Ishikawa (cell line): ENCODE data around the gene MYH6.

Source experiments
- CEBPB ChIP-seq: IDR thresholded peaks from 2 replicates; pipeline ENCODE4 v1.6.1; 2012
- CREB1 ChIP-seq: IDR thresholded peaks from 2 replicates; pipeline ENCODE4 v1.6.1; 2012; ENCODE audit warnings: low read depth
- EGR1 ChIP-seq: IDR thresholded peaks from 2 replicates; pipeline ENCODE4 v1.6.1; 2012
- EP300 ChIP-seq: IDR thresholded peaks from 2 replicates; pipeline ENCODE4 v1.6.1; 2012; ENCODE audit warnings: borderline replicate concordance
- FOXM1 ChIP-seq: IDR thresholded peaks from 2 replicates; pipeline ENCODE4 v1.6.1; 2012; ENCODE audit warnings: low read depth, borderline replicate concordance
- MAX ChIP-seq: IDR thresholded peaks from 2 replicates; pipeline ENCODE4 v1.6.1; 2012
- NFIC ChIP-seq: IDR thresholded peaks from 2 replicates; pipeline ENCODE4 v1.6.1; 2012
- RAD21 ChIP-seq: IDR thresholded peaks from 2 replicates; pipeline ENCODE4 v1.6.1; 2012; ENCODE audit warnings: low read depth
- TAF1 ChIP-seq: IDR thresholded peaks from 2 replicates; pipeline ENCODE4 v1.6.1; 2012; ENCODE audit warnings: low read depth, mild to moderate bottlenecking
- TCF12 ChIP-seq: IDR thresholded peaks from 2 replicates; pipeline ENCODE4 v1.6.1; 2012; ENCODE audit warnings: low read depth
- TEAD4 ChIP-seq: IDR thresholded peaks from 2 replicates; pipeline ENCODE4 v1.6.1; 2012
- USF1 ChIP-seq: IDR thresholded peaks from 2 replicates; pipeline ENCODE4 v1.6.1; 2012
- YY1 ChIP-seq: IDR thresholded peaks from 2 replicates; pipeline ENCODE4 v1.6.1; 2012; ENCODE audit warnings: low read depth
- ZBTB7A ChIP-seq: IDR thresholded peaks from 2 replicates; pipeline ENCODE4 v1.6.1; 2012; ENCODE audit warnings: low read depth
- TF ChIP-seq, protein P1 (sequence below): IDR thresholded peaks from 2 replicates; pipeline ENCODE4 v1.6.1; 2012; ENCODE audit warnings: low read depth, mild to moderate bottlenecking

The MYH6 gene

GRCh38 chr14:23438101-23438971 lies 30.3 kb upstream of the MYH6 start:
- TF ChIP-seq NFIC: no peak
- TF ChIP-seq YY1: no peak
- TF ChIP-seq TCF12: no peak
- TF ChIP-seq TAF1: no peak
- no peak for TF ChIP-seq EP300
- TF ChIP-seq CEBPB: no peak
- TF ChIP-seq USF1: no peak
- TF ChIP-seq CREB1: no peak

- no peak for TF ChIP-seq MAX
- no peak for TF ChIP-seq TAF1
- TF ChIP-seq FOXM1: no peak
- no peak for TF ChIP-seq EGR1
- no peak for TF ChIP-seq TCF12
Observed at GRCh38 chr14:23437133-23438100, 29.3 kb upstream of the MYH6 start.

DNA sequence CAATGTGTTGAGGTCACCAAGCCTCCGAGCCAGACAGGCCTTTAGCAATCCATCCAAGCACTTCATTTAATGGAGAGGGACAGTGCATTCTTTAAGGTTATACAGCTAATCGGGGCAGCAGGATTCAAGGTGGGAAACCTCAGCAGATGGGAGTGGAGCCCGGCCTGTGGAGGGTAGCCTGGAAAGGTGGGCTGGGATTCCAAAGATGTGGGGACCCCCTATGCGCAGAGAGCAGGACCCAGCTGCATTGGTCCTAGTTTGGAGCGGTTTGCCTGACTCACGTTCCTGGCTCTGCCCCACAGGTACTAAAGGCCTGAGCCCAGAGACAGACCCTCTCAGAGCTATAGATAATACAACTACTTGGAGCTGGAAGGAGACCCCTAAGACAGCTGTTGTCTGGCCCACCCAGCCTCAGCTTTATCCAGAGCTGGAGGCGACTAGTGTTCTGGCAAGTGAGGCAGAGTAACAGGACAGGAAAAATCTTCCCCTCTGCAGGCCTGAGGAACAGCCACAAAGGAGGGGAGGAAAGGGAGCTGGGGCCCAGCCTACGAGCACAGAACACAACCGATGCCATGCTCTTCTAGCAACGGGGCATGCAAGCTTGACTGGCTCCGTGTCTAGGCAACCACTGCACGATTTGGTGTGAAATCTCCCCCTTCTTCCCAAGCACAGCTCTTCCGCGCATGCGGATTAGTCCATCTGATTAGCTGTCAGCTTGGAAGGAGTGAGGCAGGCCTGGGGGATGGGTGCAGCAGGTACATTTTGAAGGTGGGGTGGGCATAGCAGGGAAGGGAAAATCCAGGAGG lies 28.5 kb upstream of the MYH6 start:
- no peak for TF ChIP-seq TAF1
- TF ChIP-seq RAD21: no peak
- no peak for TF ChIP-seq TEAD4
- TF ChIP-seq TCF12: no peak
- no peak for TF ChIP-seq CREB1
- TF ChIP-seq ZBTB7A: no peak
- TF ChIP-seq FOXM1: no peak
- no peak for TF ChIP-seq EGR1
- no peak for TF ChIP-seq EP300
- TF ChIP-seq YY1: no peak
- no peak for TF ChIP-seq MAX
- TF ChIP-seq USF1: no peak
- TF ChIP-seq, protein P1, sequence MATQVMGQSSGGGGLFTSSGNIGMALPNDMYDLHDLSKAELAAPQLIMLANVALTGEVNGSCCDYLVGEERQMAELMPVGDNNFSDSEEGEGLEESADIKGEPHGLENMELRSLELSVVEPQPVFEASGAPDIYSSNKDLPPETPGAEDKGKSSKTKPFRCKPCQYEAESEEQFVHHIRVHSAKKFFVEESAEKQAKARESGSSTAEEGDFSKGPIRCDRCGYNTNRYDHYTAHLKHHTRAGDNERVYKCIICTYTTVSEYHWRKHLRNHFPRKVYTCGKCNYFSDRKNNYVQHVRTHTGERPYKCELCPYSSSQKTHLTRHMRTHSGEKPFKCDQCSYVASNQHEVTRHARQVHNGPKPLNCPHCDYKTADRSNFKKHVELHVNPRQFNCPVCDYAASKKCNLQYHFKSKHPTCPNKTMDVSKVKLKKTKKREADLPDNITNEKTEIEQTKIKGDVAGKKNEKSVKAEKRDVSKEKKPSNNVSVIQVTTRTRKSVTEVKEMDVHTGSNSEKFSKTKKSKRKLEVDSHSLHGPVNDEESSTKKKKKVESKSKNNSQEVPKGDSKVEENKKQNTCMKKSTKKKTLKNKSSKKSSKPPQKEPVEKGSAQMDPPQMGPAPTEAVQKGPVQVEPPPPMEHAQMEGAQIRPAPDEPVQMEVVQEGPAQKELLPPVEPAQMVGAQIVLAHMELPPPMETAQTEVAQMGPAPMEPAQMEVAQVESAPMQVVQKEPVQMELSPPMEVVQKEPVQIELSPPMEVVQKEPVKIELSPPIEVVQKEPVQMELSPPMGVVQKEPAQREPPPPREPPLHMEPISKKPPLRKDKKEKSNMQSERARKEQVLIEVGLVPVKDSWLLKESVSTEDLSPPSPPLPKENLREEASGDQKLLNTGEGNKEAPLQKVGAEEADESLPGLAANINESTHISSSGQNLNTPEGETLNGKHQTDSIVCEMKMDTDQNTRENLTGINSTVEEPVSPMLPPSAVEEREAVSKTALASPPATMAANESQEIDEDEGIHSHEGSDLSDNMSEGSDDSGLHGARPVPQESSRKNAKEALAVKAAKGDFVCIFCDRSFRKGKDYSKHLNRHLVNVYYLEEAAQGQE: no peak
- TF ChIP-seq NFIC: no peak
- no peak for TF ChIP-seq CEBPB

DNA sequence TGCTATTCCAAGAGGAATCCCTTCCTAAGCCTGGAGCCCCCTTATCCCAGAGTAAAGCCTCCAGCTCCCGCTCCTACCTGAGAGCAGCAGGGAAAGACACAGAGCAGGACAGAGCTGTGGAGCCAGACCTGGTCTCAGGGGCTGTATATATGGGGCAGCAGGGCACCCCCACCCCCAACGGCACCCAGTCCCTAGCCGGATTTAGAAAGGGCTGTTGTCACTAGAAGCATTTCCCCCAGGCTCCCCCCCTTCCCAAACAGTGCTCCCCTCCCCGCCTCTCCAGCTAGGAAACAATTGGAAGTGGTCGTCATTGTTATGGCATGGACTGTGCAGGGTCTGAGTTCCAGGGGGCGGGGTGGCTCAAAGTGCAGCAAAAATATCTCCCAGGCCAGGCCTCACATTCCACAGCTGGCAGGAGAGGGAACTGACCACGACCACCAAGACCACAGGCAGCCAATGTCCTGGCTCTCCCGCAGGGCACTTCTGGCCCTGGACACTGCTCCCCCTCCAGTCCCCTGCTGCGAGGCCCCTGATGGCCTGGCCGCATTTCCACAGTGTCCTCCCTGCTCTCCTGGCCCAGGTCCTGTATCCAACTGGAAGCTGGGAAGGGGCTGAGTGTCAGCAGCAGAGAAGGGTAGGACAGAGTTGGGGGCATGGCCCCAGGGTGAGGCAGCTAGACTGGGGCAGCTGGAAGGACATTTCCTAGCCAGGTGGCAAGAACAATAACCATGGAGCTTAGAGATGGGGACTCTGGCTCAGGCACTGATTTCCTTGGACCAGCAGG lies 27.7 kb upstream of the MYH6 start, which contains the start of gene MYH7:
TSS of gene MYH7 (minus strand) at position 118 of the 784 bp plus-strand sequence. CDS start 1,928 bp downstream, outside the sequence.
- no peak for TF ChIP-seq TCF12
- no peak for TF ChIP-seq TAF1
- no peak for TF ChIP-seq YY1
- no peak for TF ChIP-seq CREB1
- TF ChIP-seq TEAD4: no peak
- no peak for TF ChIP-seq MAX
- no peak for TF ChIP-seq NFIC
- no peak for TF ChIP-seq FOXM1
- no peak for TF ChIP-seq CEBPB
- TF ChIP-seq USF1: no peak
- TF ChIP-seq ZBTB7A: no peak
- TF ChIP-seq EGR1: no peak
- TF ChIP-seq RAD21: no peak
- TF ChIP-seq, protein P1: no peak
- no peak for TF ChIP-seq EP300
